IPS DF 6.9 (cell line): ENCODE measurements around the gene COPS9.

Experiments used
- DNase-seq: peaks from one replicate; pipeline ENCODE4 v3.0.0-alpha.2; 2013; ENCODE audit warnings: low read depth, low spot score
- H3K27ac ChIP-seq: one replicate; pipeline ENCODE4 v1.5.1; 2013; ENCODE audit warnings: low read length, control low read depth
- H3K27me3 ChIP-seq: 2 replicates; pipeline ENCODE4 v1.6.1; 2013; ENCODE audit warnings: mild to moderate bottlenecking, low read length; ENCODE audit not compliant: control insufficient read depth, insufficient read depth
- H3K36me3 ChIP-seq: 2 replicates; pipeline ENCODE4 v1.6.1; 2013; ENCODE audit warnings: low read length; ENCODE audit not compliant: control insufficient read depth, insufficient read depth
- H3K4me1 ChIP-seq: 2 replicates; pipeline ENCODE4 v1.6.1; 2013; ENCODE audit warnings: low read length; ENCODE audit not compliant: control insufficient read depth, insufficient read depth
- H3K4me3 ChIP-seq: 2 replicates; pipeline ENCODE4 v1.5.1; 2013; ENCODE audit warnings: mild to moderate bottlenecking, low read length
- H3K9me3 ChIP-seq: 2 replicates; pipeline ENCODE4 v1.6.1; 2013; ENCODE audit warnings: low read length, inconsistent platforms; ENCODE audit not compliant: control insufficient read depth, insufficient read depth
- WGBS: extraction: QIAGEN DNeasy Blood & Tissue Kit; methylation state at CpG from one replicate; pipeline ENCODE4 v1.1.7; 2013; ENCODE audit warnings: mixed read lengths, missing lambda C conversion rate; ENCODE audit not compliant: insufficient read length, insufficient coverage; 5-methylcytosine and 5-hydroxymethylcytosine counted together

Gene COPS9

DNA sequence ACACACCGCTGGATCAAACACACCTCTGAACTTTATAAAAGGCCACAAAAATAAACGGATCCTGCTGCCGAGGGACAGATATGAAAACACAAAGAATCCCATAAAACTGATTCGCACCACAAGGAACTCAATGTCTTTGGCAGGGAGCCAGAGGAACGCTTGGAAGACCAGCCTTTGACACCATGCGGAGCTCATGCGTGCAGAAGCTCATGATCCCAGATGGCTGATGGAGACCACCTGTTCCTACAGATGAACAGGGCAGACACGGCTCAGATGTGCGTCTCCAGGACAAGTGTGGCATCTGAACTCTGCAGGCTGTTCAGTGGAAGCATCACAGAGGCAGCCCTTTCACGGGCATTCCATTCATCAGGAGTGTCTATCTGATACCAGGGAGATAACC is 24.9 kb downstream of the COPS9 start:
- H3K27me3 ChIP-seq: no peaks in the 10 kb centered on the region
- no peak for DNase-seq
- no peaks in the 10 kb centered on the region for H3K36me3 ChIP-seq
- H3K9me3 ChIP-seq: no peaks in the 10 kb centered on the region
- H3K27ac ChIP-seq: no peak overlapping the region
- WGBS: no CpG with 5 or more reads among the region's 10 CpGs
- H3K4me1 ChIP-seq: no peaks in the 10 kb centered on the region
- H3K4me3 ChIP-seq: no peak overlapping the region

DNA sequence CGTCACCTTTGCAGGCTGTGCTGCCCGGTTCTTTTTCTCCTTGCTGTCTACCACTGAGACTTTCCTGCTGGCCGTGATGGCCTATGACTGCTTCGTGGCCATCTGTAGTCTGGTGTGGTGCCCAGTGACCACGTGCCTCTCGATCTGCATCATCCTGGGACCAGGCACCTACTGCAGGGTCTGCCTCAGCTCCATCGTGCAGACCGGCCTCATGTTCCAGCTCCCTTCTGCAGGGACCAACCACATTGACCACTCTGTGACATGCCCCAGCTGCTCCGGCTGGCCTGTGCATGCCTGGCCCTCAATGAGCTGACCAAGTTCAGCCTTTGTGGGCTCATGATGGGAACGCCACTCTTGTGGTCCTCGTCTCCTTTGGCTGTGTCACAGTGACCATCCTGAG is 26.7 kb downstream of the COPS9 start:
- H3K36me3 ChIP-seq: no peaks in the 10 kb centered on the region
- no CpG with 5 or more reads among the region's 11 CpGs for WGBS
- no peaks in the 10 kb centered on the region for H3K27me3 ChIP-seq
- no peaks in the 10 kb centered on the region for H3K9me3 ChIP-seq
- H3K27ac ChIP-seq: no peak overlapping the region
- no peaks in the 10 kb centered on the region for H3K4me1 ChIP-seq
- H3K4me3 ChIP-seq: no peak overlapping the region
- DNase-seq: no peak

DNA sequence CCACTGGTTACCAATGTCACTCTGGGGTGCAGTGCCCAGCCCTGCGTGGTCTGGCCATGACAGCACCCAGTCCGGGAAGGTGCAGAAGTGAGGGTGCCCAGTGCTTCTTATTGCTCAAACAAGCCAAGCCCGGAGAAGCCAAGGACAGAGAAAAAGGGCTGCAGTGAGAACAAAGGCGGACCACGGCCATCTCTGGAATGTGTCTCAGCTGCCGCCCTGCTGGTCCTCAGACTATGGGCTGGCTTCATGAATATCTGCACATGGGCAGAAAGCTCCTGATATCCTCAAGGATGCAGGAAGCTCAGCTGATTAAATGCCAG is 28.7 kb downstream of the COPS9 start:
- H3K27me3 ChIP-seq: no peaks in the 10 kb centered on the region
- no peak overlapping the region for H3K4me3 ChIP-seq
- no peaks in the 10 kb centered on the region for H3K36me3 ChIP-seq
- no peak for DNase-seq
- no CpG with 5 or more reads among the region's 6 CpGs for WGBS
- H3K27ac ChIP-seq: no peak overlapping the region
- no peaks in the 10 kb centered on the region for H3K9me3 ChIP-seq
- H3K4me1 ChIP-seq: no peaks in the 10 kb centered on the region

GRCh38 chr2:240106765-240107476 is 29.2 kb downstream of the COPS9 start:
- H3K4me3 ChIP-seq: no peak overlapping the region
- no peak overlapping the region for H3K27ac ChIP-seq
- no peaks in the 10 kb centered on the region for H3K4me1 ChIP-seq
- DNase-seq: no peak
- no peaks in the 10 kb centered on the region for H3K36me3 ChIP-seq
- WGBS: no CpG with 5 or more reads among the region's 17 CpGs
- no peaks in the 10 kb centered on the region for H3K9me3 ChIP-seq
- H3K27me3 ChIP-seq: no peaks in the 10 kb centered on the region

DNA sequence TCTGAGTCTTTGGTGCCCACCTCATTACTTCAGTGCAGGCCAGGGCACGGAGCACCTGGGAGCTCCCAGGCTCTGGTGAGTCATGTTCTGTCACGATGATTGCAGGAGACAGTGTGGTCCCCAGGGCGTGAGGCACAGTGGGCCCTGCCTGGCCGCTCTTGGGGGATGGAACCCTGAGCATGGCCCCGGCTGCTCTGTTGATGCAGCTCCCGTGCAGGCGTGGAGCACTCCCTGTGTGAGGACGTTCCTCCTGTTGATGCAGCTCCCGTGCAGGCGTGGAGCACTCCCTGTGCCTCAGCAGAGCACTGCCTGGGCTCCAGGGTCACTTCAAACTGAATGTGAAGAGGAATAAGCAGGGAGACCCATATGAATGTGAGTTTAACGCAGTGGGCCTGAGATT is 30.1 kb downstream of the COPS9 start:
- Histone ChIP-seq H3K27ac (no peak overlapping the region), H3K4me1 (no peaks in the 10 kb centered on the region), H3K9me3 (no peaks in the 10 kb centered on the region), H3K4me3 (no peak overlapping the region), H3K36me3 (no peaks in the 10 kb centered on the region), H3K27me3 (no peaks in the 10 kb centered on the region)
- no CpG with 5 or more reads among the region's 11 CpGs for WGBS
- DNase-seq: no peak

- Histone ChIP-seq H3K4me1 (no peaks in the 10 kb centered on the region), H3K4me3 (no peak overlapping the region), H3K27me3 (no peaks in the 10 kb centered on the region), H3K36me3 (no peaks in the 10 kb centered on the region), H3K9me3 (no peaks in the 10 kb centered on the region), H3K27ac (no peak overlapping the region)
- no peak for DNase-seq
- WGBS: no CpG with 5 or more reads among the region's 4 CpGs
Measured at GRCh38 chr2:240103136-240103535, 33.0 kb downstream of the COPS9 start.

DNA sequence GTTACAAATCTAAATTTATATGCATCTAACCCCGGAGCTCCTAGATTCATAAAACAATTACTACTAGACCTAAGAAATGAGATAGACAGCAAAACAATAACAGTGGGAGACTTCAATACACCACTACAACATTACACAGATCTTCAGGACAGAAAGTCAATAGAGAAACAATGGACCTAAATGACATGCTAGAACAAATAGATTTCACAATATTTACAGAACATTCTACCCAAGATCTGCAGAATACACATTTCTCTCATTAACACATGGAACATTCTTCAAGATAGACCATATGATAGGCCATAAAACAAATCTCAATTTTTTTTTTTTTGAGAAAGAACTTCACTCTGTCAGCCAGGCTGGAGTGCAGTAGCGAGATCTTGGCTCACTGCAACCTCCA is 37.8 kb downstream of the COPS9 start:
- 0 out of 2 replicates have a peak, but pooled peaks cover 2% of the 10 kb centered on the region for H3K27me3 ChIP-seq

GRCh38 chr2:240095556-240096523 is 40.3 kb downstream of the COPS9 start:
- no CpG with 5 or more reads among the region's 43 CpGs for WGBS
- Histone ChIP-seq H3K36me3 (no peaks in the 10 kb centered on the region), H3K27me3 (0 out of 2 replicates have a peak, but pooled peaks cover 2% of the 10 kb centered on the region), H3K4me1 (no peaks in the 10 kb centered on the region; the same call in 1 of the 2 replicates), H3K4me3 (peak overlapping the region; percentile 73; the same call in 1 of the 2 replicates), H3K9me3 (no peaks in the 10 kb centered on the region), H3K27ac (no peak overlapping the region)
- peak; percentile 5 for DNase-seq

More for the DNA sequence above, 37.8 kb downstream of the COPS9 start:
- H3K4me3 ChIP-seq: no peak overlapping the region
- no peak for DNase-seq
- no peaks in the 10 kb centered on the region for H3K9me3 ChIP-seq
- WGBS: no CpG with 5 or more reads among the region's 2 CpGs
- no peak overlapping the region for H3K27ac ChIP-seq
- H3K4me1 ChIP-seq: no peaks in the 10 kb centered on the region; the same call in 1 of the 2 replicates
- no peaks in the 10 kb centered on the region for H3K36me3 ChIP-seq

- Histone ChIP-seq H3K27ac (no peak overlapping the region), H3K4me1 (no peaks in the 10 kb centered on the region), H3K9me3 (no peaks in the 10 kb centered on the region), H3K4me3 (no peak overlapping the region), H3K36me3 (no peaks in the 10 kb centered on the region), H3K27me3 (no peaks in the 10 kb centered on the region)
- DNase-seq: no peak
- WGBS: no CpG with 5 or more reads among the region's 5 CpGs
Measured at GRCh38 chr2:240089306-240089705, 46.8 kb downstream of the COPS9 start.

GRCh38 chr2:240086563-240086962 is 49.5 kb downstream of the COPS9 start:
- Histone ChIP-seq H3K27me3 (no peaks in the 10 kb centered on the region), H3K36me3 (no peaks in the 10 kb centered on the region), H3K4me3 (no peak overlapping the region), H3K4me1 (no peaks in the 10 kb centered on the region), H3K27ac (no peak overlapping the region), H3K9me3 (no peaks in the 10 kb centered on the region)
- DNase-seq: no peak
